GM12892 (cell line): ENCODE measurements around the gene CREB3.

ENCODE experiments used
- POLR2A ChIP-seq: IDR thresholded peaks from 2 replicates; pipeline ENCODE4 v1.6.1; 2011; ENCODE audit warnings: low read depth, low read length, control low read depth
- POLR2AphosphoS5 ChIP-seq: IDR thresholded peaks from 2 replicates; pipeline ENCODE4 v1.6.1; 2011; ENCODE audit warnings: low read depth, low read length, control low read depth
- TAF1 ChIP-seq: IDR thresholded peaks from 2 replicates; pipeline ENCODE4 v1.6.1; 2011; ENCODE audit warnings: low read depth, mild to moderate bottlenecking, control low read depth, low read length, borderline replicate concordance

DNA sequence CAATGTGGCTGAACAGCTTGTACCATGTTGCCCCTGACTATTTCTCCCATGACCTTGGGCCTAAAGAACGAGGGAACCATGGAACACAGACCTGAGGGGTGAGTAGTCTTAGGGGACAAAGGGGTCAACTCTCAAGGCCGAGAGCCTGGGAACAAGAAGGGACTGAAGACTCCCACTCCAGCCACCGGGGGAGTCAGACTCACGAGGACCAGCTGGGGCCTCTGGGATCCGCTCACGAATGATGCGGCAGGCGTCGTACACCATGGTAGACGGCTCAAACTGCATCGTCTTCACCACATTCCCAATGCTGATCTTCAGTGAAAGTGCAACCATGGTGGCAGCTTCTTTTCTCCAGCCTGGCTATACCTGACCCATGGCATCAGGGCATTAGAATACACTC, 7.1 kb upstream of the CREB3 start:
- no peak for TF ChIP-seq POLR2A
- TF ChIP-seq TAF1, result no peak
- TF ChIP-seq POLR2AphosphoS5, result no peak
